HG03095 (cell line): Measurements from ENCODE around the gene BBX.
"Not testable (repeated sequence)": the region's sequence is repeated elsewhere in the genome, so short reads cannot be mapped to it uniquely, and the experiment has no call there.

Experiments
- ATAC-seq: cut with Tn5 transposase; IDR thresholded peaks from one replicate; pipeline ENCODE4 v1.9.1; 2021; ENCODE audit warnings: moderate library complexity; ENCODE audit not compliant: unreplicated experiment

The BBX gene

GRCh38 chr3:107681396-107681795 lies 158.6 kb downstream of the BBX start:
- no peak for ATAC-seq

GRCh38 chr3:107682580-107682979 lies 159.8 kb downstream of the BBX start:
- no peak for ATAC-seq

- no peak for ATAC-seq
Measured at GRCh38 chr3:107683447-107683846, 160.7 kb downstream of the BBX start.

DNA sequence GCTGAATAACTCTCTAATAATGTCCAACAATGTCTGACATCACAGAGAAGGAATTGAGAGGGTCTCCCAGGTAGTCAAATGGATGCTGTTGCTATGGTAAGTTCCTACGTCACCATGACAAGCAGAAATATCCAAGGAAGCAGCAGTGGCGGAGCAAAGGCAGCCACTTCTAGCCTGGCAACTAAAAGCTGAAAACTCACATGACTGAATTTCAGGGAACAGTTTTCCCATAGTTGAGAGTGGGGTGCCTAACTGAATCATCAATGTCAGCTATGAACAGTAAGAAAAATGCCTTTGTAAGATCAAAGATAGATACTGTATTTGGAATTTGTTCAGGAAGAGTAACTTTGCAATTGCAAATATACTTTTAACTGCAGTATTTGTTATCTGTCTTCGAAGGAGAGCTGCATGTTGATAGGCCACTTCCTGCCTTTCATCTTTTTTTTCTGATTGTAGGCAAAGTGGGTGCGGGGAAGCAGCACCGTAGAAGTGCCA lies 161.7 kb downstream of the BBX start:
- ATAC-seq: no peak

GRCh38 chr3:107685383-107685782 lies 162.6 kb downstream of the BBX start:
- ATAC-seq: no peak

DNA sequence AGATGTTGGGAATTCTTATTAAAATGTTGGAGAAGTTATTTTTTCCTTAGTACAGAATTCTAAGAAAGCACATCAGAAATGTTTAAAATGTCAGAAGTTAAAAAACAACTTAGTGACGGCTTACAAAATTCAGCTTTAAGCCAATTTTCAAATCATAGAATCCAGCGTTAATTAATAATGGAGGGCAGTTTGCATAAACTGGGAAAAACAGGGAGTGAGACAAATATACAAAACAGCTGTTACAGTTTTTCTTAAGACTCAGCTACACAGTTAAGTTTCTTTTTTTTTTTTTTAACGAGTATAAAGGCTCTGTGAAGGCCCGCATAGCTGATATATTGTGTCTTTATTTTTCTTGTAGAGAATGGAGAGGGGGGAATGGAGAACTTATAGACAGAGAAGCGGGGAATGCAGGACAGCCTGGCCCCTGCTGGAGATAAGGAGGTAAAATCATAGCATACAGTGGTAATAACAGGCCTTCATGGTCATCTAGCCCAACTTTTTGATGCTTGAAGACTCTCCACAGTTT lies 164.4 kb downstream of the BBX start:
- ATAC-seq: no peak

DNA sequence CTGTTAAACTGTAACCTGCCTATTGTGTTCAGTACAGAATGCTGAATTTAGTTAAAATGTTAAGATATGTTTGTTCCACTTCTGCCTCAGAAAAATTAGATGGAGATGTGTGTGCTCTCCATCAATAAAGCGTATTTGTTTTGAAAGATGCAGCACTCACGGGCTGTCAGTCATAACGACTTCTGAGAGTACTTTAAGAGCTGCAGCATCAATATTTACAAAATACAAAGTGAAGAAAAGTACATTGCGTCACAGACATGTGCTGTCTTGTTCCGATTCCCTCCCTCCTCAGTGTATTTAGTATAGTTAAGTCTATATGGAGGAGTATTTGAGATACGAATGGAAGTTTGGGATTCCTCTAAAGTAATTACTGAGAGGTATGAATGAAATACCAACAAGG lies 166.6 kb downstream of the BBX start:
- no peak for ATAC-seq

DNA sequence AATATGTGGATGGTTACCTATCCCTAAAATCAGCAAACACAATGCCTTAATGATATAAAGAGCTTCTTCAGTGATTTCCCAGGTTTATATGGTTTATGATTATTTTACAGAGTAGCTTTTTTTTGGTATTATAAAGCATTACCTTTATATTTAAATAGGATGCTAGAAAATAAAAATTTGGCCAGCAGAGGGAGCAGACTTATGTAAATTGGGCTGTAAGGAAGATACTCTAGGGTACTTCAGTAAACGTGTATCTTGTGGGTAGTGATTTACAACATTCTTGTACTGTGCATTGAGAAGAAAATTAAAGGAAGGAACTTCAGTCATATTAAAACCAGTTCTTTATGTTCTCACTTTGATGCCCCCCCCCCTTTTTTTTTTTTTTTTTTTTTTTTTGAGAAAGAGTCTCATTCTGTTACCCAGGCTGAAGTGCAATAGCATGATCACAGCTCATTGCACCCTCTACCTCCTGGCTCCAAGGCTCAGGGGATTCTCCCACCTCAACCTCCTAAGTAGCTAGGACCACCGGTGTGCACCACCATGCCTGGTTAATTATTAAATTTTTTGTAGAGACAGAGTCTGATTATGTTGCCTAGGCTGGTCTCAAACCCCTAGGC lies 167.9 kb downstream of the BBX start:
- ATAC-seq: no peak

GRCh38 chr3:107691984-107692383 lies 169.2 kb downstream of the BBX start:
- not testable (repeated sequence) for ATAC-seq

DNA sequence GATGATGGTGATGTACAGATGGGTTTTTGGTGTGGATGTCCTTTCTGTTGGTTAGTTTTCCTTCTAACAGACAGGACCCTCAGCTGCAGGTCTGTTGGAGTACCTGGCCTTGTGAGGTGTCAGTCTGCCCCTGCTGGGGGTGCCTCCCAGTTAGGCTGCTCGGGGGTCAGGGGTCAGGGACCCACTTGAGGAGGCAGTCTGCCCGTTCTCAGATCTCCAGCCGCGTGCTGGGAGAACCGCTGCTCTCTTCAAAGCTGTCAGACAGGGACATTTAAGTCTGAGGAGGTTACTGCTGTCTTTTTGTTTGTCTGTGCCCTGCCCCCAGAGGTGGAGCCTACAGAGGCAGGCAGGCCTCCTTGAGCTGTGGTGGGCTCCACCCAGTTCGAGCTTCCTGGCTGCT lies 174.6 kb downstream of the BBX start:
- ATAC-seq: not testable (repeated sequence)

- ATAC-seq: not testable (repeated sequence)
Measured at GRCh38 chr3:107697855-107698254, 175.1 kb downstream of the BBX start.

DNA sequence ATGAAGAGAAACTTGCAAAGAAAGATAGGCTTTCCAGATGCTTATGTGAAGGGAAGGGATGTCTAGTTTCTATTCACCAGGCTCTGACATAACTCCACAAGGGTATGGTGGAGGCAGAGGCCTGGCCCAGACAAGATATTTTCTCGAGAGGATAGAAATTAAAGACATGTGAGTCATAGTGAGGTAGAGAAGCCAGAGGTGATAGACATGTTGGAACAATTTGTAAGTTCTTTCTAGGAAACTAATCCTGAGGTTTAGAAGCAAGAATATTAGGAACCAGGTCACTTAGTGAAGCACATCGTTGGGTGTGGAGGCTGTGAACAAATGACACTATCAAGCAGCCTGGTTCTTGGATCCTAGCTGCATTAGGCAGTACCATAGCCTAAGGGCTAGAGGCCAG lies 176.9 kb downstream of the BBX start:
- ATAC-seq: no peak

GRCh38 chr3:107701299-107701698 lies 178.5 kb downstream of the BBX start:
- ATAC-seq: no peak

- ATAC-seq: no peak
Measured at GRCh38 chr3:107704477-107704876, 181.7 kb downstream of the BBX start.

DNA sequence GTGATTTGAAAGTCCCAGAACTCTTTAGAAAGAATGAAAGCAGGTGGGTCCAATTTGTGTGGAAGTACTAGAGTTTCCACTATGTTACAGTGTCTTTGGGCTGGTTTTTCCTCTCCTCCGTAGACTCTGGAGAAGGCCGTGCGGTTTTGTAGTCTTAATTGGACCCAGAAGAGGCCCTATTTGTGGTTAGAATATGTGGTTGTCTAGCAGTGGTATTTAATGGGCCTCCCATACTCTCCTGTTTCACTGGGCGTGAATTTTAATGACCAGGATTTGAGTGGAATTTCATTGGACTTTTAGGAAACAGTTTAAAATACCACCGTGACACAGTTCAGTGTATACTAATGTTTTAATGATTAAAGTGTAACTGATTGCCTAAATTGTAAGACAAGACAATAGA lies 182.3 kb downstream of the BBX start:
- no peak for ATAC-seq

DNA sequence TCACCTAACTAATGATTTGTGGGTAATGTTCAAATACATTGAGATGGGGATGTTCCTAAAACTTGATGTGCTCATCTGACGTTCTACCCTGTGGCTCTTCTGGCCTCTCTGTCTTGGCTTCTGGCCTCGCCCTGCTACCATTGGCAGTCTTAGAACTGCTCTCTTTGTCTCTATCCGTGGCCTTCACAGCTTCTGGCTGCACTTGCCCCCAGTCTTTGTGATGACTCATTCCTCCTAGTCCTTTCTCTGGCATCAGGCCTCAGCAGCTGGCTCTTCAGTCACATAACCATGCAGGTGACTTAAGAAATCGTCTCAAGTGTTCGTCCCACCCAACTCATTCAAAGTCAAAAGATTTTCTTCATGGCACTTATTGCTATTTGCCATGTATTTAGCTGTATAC lies 188.1 kb downstream of the BBX start:
- no peak for ATAC-seq

DNA sequence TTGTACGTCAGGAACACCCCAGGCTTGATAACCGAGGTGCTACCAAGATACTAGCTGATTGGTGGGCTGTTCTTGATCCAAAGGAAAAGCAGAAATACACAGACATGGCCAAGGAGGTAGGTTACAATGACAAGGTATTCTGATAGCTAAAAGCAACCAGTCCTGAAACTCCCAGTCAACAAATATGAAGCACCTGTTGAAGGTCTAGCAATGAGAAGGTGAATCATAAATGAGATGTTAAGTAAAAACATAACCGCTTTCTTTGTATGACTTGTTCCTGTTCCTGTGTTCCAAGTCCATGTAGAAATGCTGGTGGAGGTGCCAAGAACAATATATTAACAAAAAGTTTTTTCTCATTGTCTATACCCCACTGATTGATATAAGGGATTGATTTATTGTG lies 194.0 kb downstream of the BBX start:
- no peak for ATAC-seq

GRCh38 chr3:107718547-107718946 lies 195.8 kb downstream of the BBX start:
- ATAC-seq: no peak

- no peak for ATAC-seq
Measured at GRCh38 chr3:107727102-107727501, 204.3 kb downstream of the BBX start.

DNA sequence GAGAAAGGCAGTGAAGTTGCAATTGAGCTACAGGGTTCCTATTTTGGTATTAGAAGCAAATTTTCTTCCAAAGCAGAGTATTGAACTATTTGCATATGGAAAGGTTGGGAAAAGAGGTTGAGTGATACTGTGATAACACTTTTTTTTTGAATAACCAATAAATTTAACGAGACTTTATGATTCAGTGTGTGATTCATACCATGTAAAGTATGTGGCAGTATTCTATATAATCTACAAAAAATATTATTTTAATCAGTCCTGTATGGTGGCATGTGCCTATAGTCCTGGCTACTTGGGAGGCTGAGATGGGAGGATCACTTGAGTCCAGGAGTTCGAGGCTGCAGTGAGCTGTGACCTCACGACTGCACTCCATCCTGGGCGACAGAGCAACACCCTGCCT lies 206.9 kb downstream of the BBX start:
- no peak for ATAC-seq

- ATAC-seq: no peak
Measured at GRCh38 chr3:107734317-107734716, 211.6 kb downstream of the BBX start.

DNA sequence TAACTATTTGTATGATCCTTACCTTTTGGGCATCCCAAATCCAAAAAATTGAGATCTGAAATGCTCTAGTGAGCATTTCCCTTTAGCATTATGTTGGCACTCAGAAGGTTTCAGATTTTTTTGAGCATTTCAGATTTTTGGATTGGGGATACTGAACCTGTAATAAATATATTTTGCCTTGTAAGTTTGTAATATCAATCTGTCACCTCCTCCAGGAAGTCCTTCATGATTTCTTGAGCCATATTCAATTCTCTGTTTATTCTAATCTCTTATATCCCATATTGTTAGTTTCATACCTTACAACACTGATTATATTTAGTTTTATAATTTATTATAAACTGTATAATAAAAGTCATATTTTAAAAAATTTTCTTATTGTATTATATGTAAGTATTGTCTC lies 215.2 kb downstream of the BBX start:
- no peak for ATAC-seq
